ENCODE measurements around the gene LIN37. TPM values are rescaled to one million over a fixed set of nuclear protein-coding genes. Genes with fewer than 3 reads are reported as not detected.
"Not testable (repeated sequence)": the region's sequence is repeated elsewhere in the genome, so short reads cannot be mapped to it uniquely, and the experiment has no call there.

LIN37 gene
- total RNA-seq, 2 donors from 2014 or later = 9.9 to 30.5 TPM

DNA sequence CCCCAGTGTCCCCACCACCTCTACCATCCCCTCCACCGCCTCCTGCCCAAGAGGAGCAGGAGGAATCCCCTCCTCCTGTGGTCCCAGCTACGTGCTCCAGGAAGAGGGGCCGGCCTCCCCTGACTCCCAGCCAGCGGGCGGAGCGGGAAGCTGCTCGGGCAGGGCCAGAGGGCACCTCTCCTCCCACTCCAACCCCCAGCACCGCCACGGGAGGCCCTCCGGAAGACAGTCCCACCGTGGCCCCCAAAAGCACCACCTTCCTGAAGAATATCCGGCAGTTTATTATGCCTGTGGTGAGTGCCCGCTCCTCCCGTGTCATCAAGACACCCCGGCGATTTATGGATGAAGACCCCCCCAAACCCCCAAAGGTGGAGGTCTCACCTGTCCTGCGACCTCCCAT is 27.7 kb upstream of the LIN37 start:
- ATAC-seq (ENCODE audit: insufficient number of reproducible peaks, low FRiP score, low read depth) = no peak
- TF ChIP-seq CTCF (IDR thresholded peaks at IDR 0.05) = no peak
- H3K9me3 ChIP-seq = no peaks in the 10 kb centered on the region
- peaks cover 50% of the 10 kb centered on the region for H3K36me3 ChIP-seq
- no peak for DNase-seq (ENCODE audit: low spot score)
- H3K4me1 ChIP-seq (ENCODE audit: control insufficient read depth in 1 of 2, low read depth in 2 of 2) = peaks cover 15 to 23% of the 10 kb centered on the region in 2 donors
- H3K27me3 ChIP-seq (replicated peaks; ENCODE audit: insufficient read depth) = no peaks in the 10 kb centered on the region
- H3K4me3 ChIP-seq = no peak overlapping the region
- H3K27ac ChIP-seq = no peak overlapping the region

GRCh38 chr19:35721374-35721773 is 27.0 kb upstream of the LIN37 start:
- ATAC-seq (ENCODE audit: insufficient number of reproducible peaks, low FRiP score, low read depth) (no peak), DNase-seq (ENCODE audit: low spot score) (no peak)
- peaks cover 57% of the 10 kb centered on the region for H3K36me3 ChIP-seq
- H3K27ac ChIP-seq = no peak overlapping the region
- no peaks in the 10 kb centered on the region for H3K27me3 ChIP-seq (replicated peaks; ENCODE audit: insufficient read depth)
- H3K4me1 ChIP-seq (ENCODE audit: control insufficient read depth in 1 of 2, low read depth in 2 of 2) = peaks cover 9 to 16% of the 10 kb centered on the region in 2 donors
- H3K9me3 ChIP-seq = no peaks in the 10 kb centered on the region
- no peak overlapping the region for H3K4me3 ChIP-seq
- TF ChIP-seq CTCF (IDR thresholded peaks at IDR 0.05) = no peak

DNA sequence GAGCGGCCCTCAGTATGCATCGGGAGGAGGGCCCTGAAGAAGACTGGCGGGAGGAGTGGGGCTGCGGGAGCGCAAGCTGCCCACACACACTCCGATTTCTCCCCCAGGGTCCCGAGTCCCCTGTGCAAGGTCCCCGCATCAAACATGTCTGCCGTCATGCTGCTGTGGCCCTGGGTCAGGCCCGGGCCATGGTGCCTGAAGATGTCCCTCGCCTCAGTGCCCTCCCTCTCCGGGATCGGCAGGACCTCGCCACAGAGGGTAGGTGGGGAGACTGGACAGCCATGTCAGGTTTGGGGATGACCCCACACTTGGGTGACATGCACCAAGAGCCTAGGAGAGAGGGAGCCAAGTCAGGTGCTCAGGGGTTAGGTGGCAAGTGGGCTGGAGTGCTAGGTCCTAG is 25.9 kb upstream of the LIN37 start:
- ATAC-seq (ENCODE audit: insufficient number of reproducible peaks, low FRiP score, low read depth) (no peak), DNase-seq (ENCODE audit: low spot score) (no peak)
- TF ChIP-seq CTCF (IDR thresholded peaks at IDR 0.05) = no peak
- Histone ChIP-seq H3K27me3 (replicated peaks; ENCODE audit: insufficient read depth) (no peaks in the 10 kb centered on the region), H3K27ac (no peak overlapping the region), H3K36me3 (peaks cover 68% of the 10 kb centered on the region), H3K4me1 (ENCODE audit: control insufficient read depth in 1 of 2, low read depth in 2 of 2) (peaks cover 9 to 16% of the 10 kb centered on the region in 2 donors), H3K4me3 (no peak overlapping the region), H3K9me3 (no peaks in the 10 kb centered on the region)

GRCh38 chr19:35722897-35723296 is 25.5 kb upstream of the LIN37 start:
- Histone ChIP-seq H3K27ac (no peak overlapping the region), H3K4me1 (ENCODE audit: control insufficient read depth in 1 of 2, low read depth in 2 of 2) (peaks cover 9 to 16% of the 10 kb centered on the region in 2 donors), H3K4me3 (no peak overlapping the region), H3K9me3 (no peaks in the 10 kb centered on the region), H3K27me3 (replicated peaks; ENCODE audit: insufficient read depth) (no peaks in the 10 kb centered on the region), H3K36me3 (peaks cover 72% of the 10 kb centered on the region)
- ATAC-seq (ENCODE audit: insufficient number of reproducible peaks, low FRiP score, low read depth) = no peak
- no peak for TF ChIP-seq CTCF (IDR thresholded peaks at IDR 0.05)
- no peak for DNase-seq (ENCODE audit: low spot score)

- no peak for TF ChIP-seq CTCF (IDR thresholded peaks at IDR 0.05)
- DNase-seq (ENCODE audit: low spot score) (no peak), ATAC-seq (ENCODE audit: insufficient number of reproducible peaks, low FRiP score, low read depth) (no peak)
- H3K4me3 ChIP-seq = no peak overlapping the region
- H3K4me1 ChIP-seq (ENCODE audit: control insufficient read depth in 1 of 2, low read depth in 2 of 2) = peaks cover 9 to 14% of the 10 kb centered on the region in 2 donors
- H3K27ac ChIP-seq = no peak overlapping the region
- peaks cover 80% of the 10 kb centered on the region for H3K36me3 ChIP-seq
- H3K27me3 ChIP-seq (replicated peaks; ENCODE audit: insufficient read depth) = no peaks in the 10 kb centered on the region
- no peaks in the 10 kb centered on the region for H3K9me3 ChIP-seq
Observed at GRCh38 chr19:35723671-35724070, 24.7 kb upstream of the LIN37 start.

GRCh38 chr19:35724132-35724531 is 24.2 kb upstream of the LIN37 start:
- H3K4me3 ChIP-seq; H3K9me3 ChIP-seq; H3K27ac ChIP-seq; DNase-seq (ENCODE audit: low spot score); H3K4me1 ChIP-seq (ENCODE audit: control insufficient read depth in 1 of 2, low read depth in 2 of 2); H3K27me3 ChIP-seq (replicated peaks; ENCODE audit: insufficient read depth); ATAC-seq (ENCODE audit: insufficient number of reproducible peaks, low FRiP score, low read depth): not testable (repeated sequence)
- peaks cover 84% of the 10 kb centered on the region for H3K36me3 ChIP-seq
